Thymus (tissue), 11 donors: Measurements from ENCODE around the gene KRTDAP. TPM values are rescaled to one million over a fixed set of nuclear protein-coding genes. Genes with fewer than 3 reads are reported as not detected.
"Not testable (repeated sequence)": the region's sequence is repeated elsewhere in the genome, so short reads cannot be mapped to it uniquely, and the experiment has no call there.

Experiments used
- DNase-seq, 9 donors: peaks; one replicate each; pipeline ENCODE4 v3.0.0-alpha.2; 2013; ENCODE audit warnings: low spot score in 9 of 9, low read depth in 6 of 9, missing footprints in 1 of 9
- H3K27ac ChIP-seq, 2 donors: one replicate each; pipeline ENCODE4 v1.5.1; 2013; ENCODE audit warnings: control low read depth in 1 of 2, low read depth in 1 of 2, low read length in 1 of 2, mild to moderate bottlenecking in 1 of 2, moderate library complexity in 1 of 2
- H3K27me3 ChIP-seq, 2 donors: one replicate each; pipeline ENCODE4 v1.5.1; 2013; ENCODE audit warnings: low read length in 1 of 2; ENCODE audit not compliant: control insufficient read depth in 2 of 2, insufficient read depth in 1 of 2
- H3K36me3 ChIP-seq, 2 donors: one replicate each; pipeline ENCODE4 v1.5.1; 2013; ENCODE audit warnings: low read length in 1 of 2, mild to moderate bottlenecking in 1 of 2, moderate library complexity in 1 of 2; ENCODE audit not compliant: control insufficient read depth in 2 of 2, insufficient read depth in 2 of 2
- H3K4me1 ChIP-seq, 2 donors: one replicate each; pipeline ENCODE4 v1.5.1; 2013; ENCODE audit warnings: low read length in 2 of 2; ENCODE audit not compliant: control insufficient read depth in 2 of 2, insufficient read depth in 2 of 2
- H3K4me3 ChIP-seq, 2 donors: one replicate each; pipeline ENCODE4 v1.5.1; 2013; ENCODE audit warnings: low read length in 2 of 2, control low read depth in 1 of 2, mild to moderate bottlenecking in 1 of 2
- H3K9me3 ChIP-seq, 2 donors: one replicate each; pipeline ENCODE4 v1.5.1; 2013; ENCODE audit warnings: low read length in 1 of 2, mild to moderate bottlenecking in 1 of 2; ENCODE audit not compliant: control insufficient read depth in 2 of 2, insufficient read depth in 1 of 2
- WGBS: extraction: QIAGEN DNeasy Blood & Tissue Kit; methylation state at CpG from one replicate; pipeline ENCODE4 v1.1.7; 2013; 5-methylcytosine and 5-hydroxymethylcytosine counted together
- polyA plus RNA-seq: library from polyadenylated mRNA; stranded (reverse); fragments of 200-250 nt; gene quantifications from one replicate; pipeline ENCODE4 v1.2.3, GENCODE V29; 2013
- total RNA-seq: library from RNA; stranded (reverse); fragments of 120-200 nt; gene quantifications from one replicate; pipeline ENCODE4 v1.2.4, GENCODE V29; 2013
- donor health status: healthy.

Gene KRTDAP
- total and polyA plus RNA-seq, 2 donors, result 7.9 to 523 TPM

DNA sequence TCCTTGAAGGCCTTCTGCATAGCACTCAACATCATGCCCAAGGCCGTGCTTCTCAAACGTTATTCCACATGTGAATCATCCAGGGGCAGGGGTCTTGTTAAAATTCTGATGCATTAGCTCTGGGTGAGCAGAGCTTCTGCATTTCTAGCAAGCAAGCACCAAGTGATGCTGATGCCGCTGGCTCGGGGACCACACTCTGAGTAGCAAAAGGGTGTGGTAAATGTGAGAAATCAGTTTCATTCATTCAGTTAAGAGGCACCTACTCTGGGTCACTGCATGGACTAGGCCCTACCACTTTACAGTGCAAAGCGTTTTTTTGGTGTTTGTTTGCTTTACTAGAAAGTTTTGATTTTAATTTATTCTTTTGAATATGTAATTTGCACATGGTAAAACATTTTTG, 7.2 kb downstream of the KRTDAP start:
- DNase-seq, result no peak
- Histone ChIP-seq H3K4me3 (no peak overlapping the region), H3K27ac (no peak overlapping the region), H3K9me3 (no peaks in the 10 kb centered on the region), H3K4me1 (no peaks in the 10 kb centered on the region), H3K27me3 (peaks cover 0 to 3% of the 10 kb centered on the region in 2 donors), H3K36me3 (no peaks in the 10 kb centered on the region)
- WGBS, result 90% methylated on average over 5 of the region's 5 CpGs

DNA sequence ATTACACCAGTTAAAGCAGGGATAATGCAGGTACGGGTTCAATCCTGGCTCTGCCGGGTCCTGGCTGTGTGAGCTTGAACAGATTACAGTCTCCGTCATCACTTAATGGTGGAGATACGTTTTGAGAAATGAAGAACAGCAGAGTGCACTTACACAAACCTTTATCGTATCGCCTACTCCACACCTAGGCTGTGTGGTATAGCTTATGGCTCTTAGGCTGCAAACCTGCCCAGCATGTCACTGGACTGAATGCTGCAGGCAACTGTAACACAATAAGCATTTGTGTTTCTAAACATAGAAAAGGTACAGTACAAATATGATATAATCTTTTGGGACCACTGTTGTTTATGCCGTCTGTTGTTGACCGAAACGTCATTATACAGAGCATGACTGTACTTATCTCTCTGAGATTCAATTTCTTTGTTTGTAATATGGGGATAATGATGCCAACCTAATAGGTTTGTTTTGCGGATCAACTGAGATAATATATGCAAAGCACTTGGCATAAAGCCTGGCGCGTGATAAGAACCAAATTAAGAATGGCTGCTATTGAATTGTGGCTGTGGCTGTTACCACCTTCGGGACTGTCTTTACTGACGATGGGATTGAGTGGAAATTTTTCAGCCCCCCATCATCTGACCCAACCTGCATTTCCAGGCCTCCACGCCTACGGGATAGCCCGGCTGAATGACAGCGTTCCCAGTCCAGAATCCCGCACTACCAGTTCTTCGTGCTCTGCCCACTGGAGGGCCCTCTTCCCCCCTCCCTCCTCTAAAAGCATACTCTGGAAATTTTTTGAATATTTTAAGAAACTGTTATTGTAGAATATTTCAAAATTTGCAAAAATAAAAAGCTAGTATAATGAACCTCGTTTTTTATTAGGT, 11.2 kb downstream of the KRTDAP start:
- no peak overlapping the region for H3K27ac ChIP-seq
- H3K36me3 ChIP-seq, result no peaks in the 10 kb centered on the region
- H3K4me1 ChIP-seq, result no peaks in the 10 kb centered on the region
- DNase-seq, result no peak
- no peak overlapping the region for H3K4me3 ChIP-seq
- no peaks in the 10 kb centered on the region for H3K27me3 ChIP-seq
- WGBS, result 93% methylated on average over 21 of the region's 21 CpGs
- H3K9me3 ChIP-seq, result no peaks in the 10 kb centered on the region

DNA sequence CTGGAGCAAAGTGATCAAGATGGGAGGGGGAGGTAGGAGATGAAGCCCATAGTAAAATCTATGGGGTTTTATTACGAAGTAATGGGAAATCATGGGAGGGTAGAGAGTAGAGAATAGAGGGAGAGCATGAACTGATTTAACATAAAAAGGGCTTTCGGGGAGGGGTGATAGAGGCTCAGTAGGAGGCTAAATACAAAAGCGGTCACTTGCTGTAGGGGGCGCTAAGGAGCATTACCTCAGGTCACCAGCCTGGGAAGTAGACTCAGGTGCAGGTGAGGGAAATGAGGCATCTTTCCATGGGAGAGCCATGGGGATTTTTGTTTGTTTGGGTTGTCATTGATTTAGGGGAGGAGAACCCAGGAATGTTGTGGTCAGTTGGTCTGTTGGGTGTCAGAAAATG, 14.1 kb downstream of the KRTDAP start:
- no peaks in the 10 kb centered on the region for H3K9me3 ChIP-seq
- WGBS, result 72% methylated on average over 4 of the region's 4 CpGs
- no peak for DNase-seq
- no peak overlapping the region for H3K4me3 ChIP-seq
- H3K36me3 ChIP-seq, result no peaks in the 10 kb centered on the region
- H3K4me1 ChIP-seq, result no peaks in the 10 kb centered on the region
- no peak overlapping the region for H3K27ac ChIP-seq
- no peaks in the 10 kb centered on the region for H3K27me3 ChIP-seq

DNA sequence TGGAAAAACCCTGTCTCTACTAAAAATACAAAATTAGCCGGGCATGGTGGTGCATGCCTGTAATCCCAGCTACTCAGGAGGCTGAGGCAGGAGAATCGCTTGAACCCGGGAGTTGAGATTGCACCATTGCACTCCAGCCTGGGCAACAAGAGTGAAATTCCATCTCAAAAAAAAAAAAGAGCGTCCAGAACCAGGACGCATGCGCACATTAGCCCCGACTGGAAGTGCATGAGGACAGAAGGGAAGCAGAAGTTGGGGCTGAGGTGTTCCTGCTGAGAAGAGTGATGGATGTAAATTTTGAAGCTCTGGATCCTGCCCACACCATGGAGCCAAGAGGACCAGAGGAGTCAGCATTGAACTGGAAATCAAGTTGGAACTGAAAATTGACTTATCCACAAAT, 15.7 kb downstream of the KRTDAP start:
- H3K4me3 ChIP-seq, H3K27ac ChIP-seq, H3K27me3 ChIP-seq, H3K4me1 ChIP-seq, H3K36me3 ChIP-seq, H3K9me3 ChIP-seq, DNase-seq: not testable (repeated sequence)
- WGBS, result 87% methylated on average over 7 of the region's 7 CpGs

DNA sequence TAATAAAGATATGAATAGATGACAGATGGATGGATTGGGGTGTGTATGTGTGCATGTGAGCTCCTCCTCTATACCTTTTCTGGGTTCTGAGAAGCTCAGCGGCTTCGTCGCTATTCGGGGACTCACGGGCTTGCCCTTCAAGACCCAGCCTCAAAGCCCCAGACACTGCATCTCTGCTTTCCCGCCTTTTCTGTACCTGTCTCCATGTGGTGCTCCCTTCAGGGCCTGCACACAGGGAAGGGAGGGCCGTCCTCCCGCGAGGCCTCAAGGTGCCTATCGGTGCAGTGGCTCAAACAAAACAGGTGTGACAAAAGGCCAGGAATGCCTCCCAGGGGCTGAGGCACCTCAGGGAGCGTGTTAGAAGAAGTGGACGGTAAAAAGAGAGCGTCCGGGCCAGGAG, 16.2 kb downstream of the KRTDAP start:
- no peak for DNase-seq
- no peaks in the 10 kb centered on the region for H3K27me3 ChIP-seq
- no peaks in the 10 kb centered on the region for H3K4me1 ChIP-seq
- H3K9me3 ChIP-seq, result no peaks in the 10 kb centered on the region
- no peak overlapping the region for H3K4me3 ChIP-seq
- H3K36me3 ChIP-seq, result no peaks in the 10 kb centered on the region
- WGBS, result 97% methylated on average over 14 of the region's 14 CpGs
- H3K27ac ChIP-seq, result no peak overlapping the region

DNA sequence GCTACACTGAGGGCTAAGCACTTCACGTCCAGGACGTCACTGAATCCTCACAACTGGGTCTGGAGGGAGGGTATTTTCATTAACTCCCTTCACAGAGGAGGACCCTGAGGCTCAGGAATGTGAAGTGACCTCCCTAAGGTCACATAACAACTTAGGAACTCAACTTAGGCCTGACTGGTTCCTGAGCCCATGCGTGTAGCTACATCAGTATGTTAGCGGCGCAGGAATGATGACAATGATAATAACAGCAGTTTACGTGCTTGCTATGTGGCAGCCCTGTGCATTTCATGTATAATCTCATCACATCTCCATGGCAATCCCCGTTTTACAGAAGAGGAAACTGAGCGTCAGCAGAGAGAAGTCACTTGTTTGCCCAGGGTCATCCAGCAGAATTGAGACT, 18.3 kb downstream of the KRTDAP start:
- Histone ChIP-seq H3K27ac (no peak overlapping the region), H3K9me3 (no peaks in the 10 kb centered on the region), H3K4me3 (no peak overlapping the region), H3K36me3 (no peaks in the 10 kb centered on the region), H3K27me3 (no peaks in the 10 kb centered on the region), H3K4me1 (no peaks in the 10 kb centered on the region)
- 90% methylated on average over 8 of the region's 8 CpGs for WGBS
- no peak for DNase-seq

DNA sequence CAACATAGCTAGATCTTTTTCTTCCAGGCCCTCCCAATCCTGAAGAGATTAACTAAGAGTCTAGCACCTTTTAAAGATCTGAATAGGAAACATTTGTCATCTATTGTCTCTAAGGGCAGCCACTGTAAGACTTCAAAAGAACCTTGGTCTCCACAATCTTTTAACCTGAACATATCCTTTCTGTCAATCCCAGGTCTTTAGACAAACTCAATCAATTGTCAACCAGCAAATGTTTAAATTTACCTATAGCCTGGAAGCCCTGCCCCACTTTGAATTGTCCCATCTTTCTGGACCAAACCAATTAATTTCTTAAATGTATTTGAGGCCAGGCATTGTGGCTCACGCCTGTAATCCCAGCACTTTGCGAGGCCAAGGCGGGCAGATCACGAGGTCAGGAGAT, 19.2 kb downstream of the KRTDAP start:
- not testable (repeated sequence) for H3K4me1 ChIP-seq, H3K36me3 ChIP-seq
- 96% methylated on average over 4 of the region's 4 CpGs for WGBS

GRCh38 chr19:35470128-35470527, 20.1 kb downstream of the KRTDAP start:
- DNase-seq, result no peak
- WGBS, result 96% methylated on average over 7 of the region's 7 CpGs
- H3K27me3 ChIP-seq, result no peaks in the 10 kb centered on the region
- no peak overlapping the region for H3K4me3 ChIP-seq
- no peaks in the 10 kb centered on the region for H3K36me3 ChIP-seq
- no peaks in the 10 kb centered on the region for H3K9me3 ChIP-seq
- no peak overlapping the region for H3K27ac ChIP-seq
- no peaks in the 10 kb centered on the region for H3K4me1 ChIP-seq

More for the DNA sequence above, 19.2 kb downstream of the KRTDAP start:
- not testable (repeated sequence) for H3K4me3 ChIP-seq, H3K27me3 ChIP-seq, DNase-seq, H3K27ac ChIP-seq, H3K9me3 ChIP-seq

DNA sequence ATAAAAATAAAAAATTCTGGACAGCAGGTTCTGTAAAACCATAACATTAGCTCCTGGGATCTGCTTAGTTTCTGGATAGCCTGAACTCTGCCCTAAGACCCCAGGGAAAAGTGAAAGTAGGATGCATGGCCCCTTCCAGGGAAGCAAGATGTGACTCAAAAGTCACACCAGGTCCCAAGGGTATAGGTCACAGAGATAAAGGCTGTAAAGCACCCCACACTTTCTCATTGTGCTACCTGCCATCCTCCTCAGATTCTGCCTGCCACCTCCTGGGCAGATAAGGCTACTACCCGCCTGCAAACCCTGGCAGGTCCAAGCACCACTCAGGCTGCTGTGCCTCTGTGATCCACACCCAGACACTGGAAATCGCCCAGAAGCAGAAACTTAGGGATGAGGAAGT, 21.6 kb downstream of the KRTDAP start:
- 32% methylated on average over 2 of the region's 2 CpGs for WGBS
- H3K27ac ChIP-seq, result no peak overlapping the region

More for the DNA sequence above, 21.6 kb downstream of the KRTDAP start:
- no peaks in the 10 kb centered on the region for H3K27me3 ChIP-seq
- peaks cover 0 to under 1% of the 10 kb centered on the region in 2 donors for H3K4me1 ChIP-seq
- DNase-seq, result peak in 3 of 9 donors; percentile 10 to 51 (median 28)
- H3K9me3 ChIP-seq, result no peaks in the 10 kb centered on the region
- no peaks in the 10 kb centered on the region for H3K36me3 ChIP-seq
- H3K4me3 ChIP-seq, result no peak overlapping the region
